Ramos (cell line): Measurements from ENCODE around the gene SMARCAL1.

ENCODE experiments used
- in situ Hi-C: fragments of 300-500 bp; cut with MboI; formaldehyde crosslinking; loops from one replicate; pipeline ENCODE4 v1.14.3; 2022; ENCODE audit warnings: low sequenced_read_pairs; ENCODE audit not compliant: unreplicated experiment

The SMARCAL1 gene

DNA sequence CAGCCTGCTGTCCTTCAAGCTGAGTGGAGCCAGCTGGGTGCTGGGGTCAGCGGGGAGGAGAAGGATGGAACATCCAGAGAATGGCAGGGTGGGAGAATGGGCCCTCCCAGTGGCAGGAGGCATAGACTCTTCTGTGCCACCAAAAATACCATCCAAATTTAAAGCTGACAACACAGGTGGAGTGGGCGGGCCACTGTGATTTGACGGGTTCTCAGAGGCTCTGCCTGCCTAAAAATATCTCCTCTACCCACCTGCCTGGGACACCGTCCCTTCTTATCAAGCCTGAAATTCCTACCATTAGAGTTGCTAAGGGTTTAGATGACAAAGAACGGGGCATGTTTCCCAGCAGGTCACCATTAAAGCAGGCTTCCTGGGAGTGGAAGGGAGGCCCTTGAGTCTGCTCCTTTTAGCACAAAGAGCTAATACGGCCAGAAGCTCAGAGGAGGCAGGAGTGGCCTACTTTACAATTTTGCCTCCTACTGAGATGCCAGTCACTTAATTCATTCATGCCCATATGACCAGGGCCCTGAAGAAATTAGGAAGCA is 20.2 kb upstream of the SMARCAL1 start:
- in situ Hi-C loops = no loop called here

DNA sequence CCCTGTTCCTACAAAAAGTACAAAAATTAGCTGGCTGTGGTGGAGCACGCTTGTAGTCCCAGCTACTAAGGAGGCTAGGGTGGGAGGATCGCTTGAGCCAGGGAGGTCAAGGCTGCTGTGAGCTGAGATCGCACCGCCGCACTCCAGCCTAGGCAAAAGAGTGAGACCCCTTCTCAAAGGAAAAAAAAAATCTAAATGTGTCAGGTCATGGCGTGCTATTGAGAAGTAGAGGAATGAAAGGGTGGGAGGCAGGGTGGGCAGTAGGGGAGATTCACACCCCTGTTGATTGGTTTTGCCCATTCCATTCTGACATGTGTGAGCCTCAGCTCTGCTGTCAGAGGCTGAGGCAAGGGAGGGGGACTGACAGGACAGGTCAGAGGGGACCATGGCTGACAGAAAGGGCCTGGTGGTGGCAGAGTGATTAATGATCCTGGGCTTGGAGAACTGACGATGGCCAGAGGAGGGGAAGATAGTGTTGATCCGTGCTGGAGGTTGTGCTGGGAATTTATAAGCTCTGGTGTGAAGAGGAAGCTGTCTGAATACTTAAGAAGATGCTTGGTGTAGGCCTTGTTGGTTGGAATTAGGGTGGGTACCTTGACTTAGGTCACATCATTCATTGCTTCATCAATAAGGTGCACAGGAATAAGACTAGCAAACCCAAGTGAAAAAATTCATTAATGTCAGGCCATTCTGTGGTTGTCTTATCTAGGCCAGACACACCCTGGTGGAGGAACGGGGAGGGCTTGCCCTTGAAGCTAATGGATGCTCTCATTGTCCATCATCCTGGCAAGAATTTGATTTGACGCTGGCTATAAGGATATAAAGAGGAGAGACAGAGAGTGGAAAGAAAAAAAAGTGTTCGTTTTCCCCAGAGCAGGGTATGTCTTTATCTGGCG is 19.1 kb upstream of the SMARCAL1 start:
- in situ Hi-C loops = no loop called here

DNA sequence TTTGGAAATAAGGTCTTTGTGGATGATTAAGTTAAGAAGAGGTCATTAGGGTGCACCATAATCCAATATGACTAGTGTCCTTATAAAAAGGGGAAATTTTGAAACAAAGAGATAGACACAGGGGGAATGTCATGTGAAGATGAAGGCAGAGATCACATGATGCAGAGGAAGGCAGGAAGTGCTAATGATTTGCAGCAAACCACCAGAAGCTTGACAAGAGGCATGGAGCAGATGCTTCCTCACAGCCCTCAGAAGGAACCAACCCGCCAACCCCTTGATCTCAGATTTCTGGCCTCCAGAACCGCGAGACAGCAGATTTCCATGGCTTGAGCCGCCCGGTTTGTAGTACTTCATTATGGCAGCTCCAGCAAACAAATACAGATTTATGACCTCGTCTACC is 17.4 kb upstream of the SMARCAL1 start:
- in situ Hi-C loops = no loop called here

DNA sequence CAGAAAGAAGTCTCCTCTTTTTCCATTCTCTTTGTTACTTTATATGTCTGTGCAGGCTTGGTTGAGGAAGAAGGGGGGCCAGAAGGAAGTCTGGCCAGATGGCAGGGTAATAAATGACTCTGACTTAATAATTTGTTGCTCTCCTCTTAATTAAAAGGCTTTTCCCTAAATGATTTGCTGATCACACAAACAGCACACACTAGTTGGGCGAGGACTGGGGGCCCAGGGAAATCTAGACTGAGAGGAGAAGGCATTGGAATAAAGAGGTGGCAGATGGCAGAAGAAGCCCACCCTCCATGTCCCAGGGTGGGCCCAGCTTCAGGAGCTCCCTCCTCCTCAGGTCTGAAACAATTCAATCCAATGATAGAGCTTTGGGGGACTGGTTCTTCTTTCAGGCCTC is 12.7 kb upstream of the SMARCAL1 start:
- in situ Hi-C loops = no loop called here

DNA sequence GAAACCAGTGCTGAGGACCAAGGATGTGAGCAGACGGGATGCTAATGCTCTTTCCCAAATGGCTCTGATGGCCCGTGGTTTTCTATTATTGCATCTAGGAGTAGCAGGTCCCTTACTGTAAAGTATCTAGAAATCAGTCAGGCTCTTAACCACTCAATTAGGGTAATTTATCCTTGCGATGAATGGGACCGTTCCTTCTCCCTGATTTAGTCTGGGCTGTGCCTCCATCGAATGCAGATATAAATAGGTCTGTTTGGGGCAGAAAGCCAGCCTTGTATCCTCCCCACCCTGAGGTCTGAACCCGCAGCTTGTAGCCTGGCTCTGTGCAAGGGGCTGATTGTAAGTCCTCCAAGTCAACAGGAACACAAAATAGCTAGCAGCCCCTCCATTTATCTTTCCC is 9.5 kb upstream of the SMARCAL1 start:
- in situ Hi-C loops = no loop called here

DNA sequence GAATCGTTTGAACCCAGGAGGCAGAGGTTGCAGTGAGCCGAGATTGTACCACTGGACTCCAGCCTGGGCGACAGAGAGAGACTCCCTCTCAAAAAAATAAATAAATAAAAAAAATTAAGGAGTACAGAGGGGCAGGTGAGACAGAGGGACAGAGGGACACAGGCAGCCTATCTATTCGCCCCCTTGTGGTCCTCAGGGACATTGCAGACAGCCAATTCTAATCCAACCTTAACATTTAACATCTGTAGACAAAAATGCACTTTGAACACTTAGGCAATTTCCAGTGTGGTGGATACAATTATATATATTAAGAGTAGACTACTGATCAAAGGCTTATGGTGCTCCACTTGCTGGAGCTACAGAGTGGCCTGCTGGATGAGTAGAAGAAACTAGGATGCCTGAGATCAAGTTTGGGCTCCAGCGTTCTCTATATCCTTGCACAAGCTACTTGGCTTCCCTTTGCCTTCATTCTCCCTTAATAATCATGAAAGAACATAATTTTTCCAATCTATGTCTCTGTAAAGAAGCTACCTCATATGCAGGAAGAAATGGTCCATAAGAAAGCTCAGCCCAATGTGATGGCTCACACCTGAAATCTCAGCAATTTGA is 8.2 kb upstream of the SMARCAL1 start:
- in situ Hi-C loops = no loop called here

DNA sequence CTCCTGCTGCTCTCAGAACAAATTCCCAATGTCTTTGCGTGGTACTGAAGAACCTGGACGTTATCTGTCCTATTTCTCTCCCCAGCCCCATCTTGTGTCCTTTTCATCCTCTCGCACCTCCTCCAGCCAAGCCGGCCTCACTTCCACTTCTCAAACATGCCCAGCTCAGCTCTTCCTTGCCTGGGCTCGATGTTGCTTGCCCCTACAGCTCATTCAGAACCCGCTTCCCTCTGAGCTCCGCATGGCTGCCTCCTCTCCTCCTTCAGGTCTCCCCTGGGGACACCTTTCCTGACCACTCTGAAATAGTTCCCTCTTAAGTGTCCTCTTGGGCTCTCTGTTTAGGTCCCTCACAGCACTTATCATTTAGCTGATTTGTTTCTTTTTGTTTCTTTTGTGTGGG is 6.7 kb upstream of the SMARCAL1 start:
- in situ Hi-C loops = no loop called here

DNA sequence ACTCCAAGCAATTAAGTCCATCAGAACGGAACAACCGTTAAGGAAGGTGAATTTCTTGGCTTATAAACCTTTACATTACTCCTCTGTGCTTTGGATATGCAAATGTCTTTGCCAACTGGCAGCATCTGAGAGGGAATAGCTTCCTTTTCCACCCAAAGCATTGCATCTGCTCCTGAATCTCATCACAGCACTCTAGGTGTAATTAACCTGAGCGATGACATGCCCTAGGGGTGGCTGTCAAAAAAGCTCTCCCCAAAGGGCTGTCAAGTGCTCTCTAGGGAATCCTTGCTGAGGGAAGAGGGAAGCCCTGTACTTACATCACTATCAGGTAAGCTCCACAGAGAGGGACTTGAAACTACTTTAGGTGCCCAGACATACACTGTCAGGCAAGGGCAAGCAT is 5.5 kb upstream of the SMARCAL1 start:
- in situ Hi-C loops = no loop called here

DNA sequence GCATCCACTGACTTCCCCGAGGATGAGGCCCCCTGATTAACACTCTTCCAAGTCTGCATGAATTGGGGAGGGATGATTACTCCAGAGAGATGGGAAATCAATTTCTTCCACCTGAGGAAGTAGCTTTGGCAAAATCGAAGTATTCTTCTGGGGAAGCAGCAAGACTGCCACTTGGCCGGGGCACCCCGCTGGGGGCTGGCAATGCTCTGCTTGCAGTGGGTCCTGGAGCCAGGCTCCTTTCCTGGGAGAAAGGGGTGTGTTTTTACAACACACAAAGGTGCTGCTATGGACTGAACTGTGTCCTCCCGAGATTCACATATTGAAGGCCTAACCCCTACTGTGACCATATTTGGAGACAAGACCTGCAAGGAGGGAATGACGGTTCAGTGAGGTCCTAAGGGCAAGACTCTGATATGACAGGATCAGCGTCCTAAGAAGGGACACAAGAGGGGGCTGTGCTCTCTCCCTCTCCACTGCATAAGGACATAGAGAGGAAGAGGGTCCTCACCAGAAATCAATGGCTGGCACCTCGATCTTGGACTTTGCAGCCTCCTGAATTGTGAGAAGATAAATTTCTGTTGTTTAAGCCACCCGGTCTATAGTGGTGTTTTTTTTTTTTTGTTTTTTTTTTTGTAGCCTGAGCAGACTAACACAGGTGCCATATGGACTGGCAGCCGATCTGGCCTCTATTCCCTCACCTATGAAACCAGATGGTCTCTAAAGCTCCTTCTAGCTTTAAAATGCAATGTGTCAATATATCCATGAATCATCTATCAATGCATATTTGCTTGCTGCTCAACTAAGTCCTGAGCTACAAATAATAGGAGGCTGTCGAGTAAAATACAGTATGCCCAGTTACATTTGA is 3.6 kb upstream of the SMARCAL1 start:
- in situ Hi-C loops = no loop called here

DNA sequence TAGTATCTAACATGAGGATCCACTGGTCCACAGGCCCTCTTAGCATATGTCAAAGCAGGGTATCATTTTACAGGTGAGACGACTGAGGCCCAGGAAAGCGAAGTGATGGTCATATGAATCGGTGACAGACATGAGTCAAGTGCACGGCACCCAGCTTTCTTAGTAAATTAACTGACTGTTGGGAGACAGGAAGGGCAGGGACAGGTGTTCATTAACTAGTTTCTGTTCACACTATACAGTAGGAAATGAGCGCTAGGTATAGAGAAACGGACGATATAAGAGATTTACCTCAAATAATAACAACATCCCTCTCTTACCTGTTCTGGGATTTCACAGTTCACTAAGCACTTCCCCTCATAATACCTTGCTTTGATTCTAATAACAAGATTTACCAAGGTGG is 1.7 kb upstream of the SMARCAL1 start:
- in situ Hi-C loops = no loop called here

DNA sequence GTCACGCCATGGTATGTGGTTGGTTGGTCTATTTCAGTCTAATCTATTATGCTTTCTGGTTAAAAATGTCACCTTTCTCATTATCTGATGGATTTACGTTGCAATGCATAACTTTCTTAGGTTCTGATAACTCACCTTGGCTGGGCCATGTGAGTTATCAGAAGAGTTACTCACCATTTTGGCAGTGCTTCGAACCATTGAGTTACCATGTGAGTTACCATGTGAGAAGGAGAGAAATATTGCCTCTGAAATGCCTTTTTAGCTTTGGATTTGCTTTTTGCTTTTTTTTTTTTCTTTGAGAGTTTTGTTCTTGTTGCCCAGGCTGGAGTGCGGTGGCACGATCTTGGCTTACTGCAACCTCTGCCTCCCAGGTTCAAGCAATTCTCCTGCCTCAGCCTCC is 1.6 kb downstream of the SMARCAL1 start:
- in situ Hi-C loops = no loop called here

DNA sequence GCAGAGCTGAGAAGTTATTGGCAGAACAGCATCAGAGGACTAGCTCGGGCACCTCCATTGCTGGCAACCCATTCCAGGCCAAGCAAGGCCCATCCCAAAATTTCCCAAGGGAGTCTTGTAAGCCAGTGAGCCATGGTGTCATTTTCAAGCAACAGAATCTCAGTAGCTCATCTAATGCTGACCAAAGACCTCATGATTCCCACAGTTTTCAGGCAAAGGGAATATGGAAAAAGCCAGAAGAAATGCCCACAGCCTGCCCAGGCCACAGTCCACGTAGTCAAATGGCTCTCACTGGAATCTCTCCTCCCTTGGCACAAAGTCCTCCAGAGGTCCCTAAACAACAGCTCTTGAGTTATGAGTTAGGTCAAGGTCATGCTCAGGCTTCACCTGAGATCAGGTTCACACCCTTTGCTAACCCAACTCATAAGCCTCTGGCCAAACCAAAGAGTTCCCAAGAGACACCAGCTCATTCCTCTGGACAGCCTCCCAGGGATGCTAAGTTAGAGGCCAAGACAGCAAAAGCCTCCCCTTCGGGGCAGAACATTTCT is 2.6 kb downstream of the SMARCAL1 start:
- in situ Hi-C loops = no loop called here

DNA sequence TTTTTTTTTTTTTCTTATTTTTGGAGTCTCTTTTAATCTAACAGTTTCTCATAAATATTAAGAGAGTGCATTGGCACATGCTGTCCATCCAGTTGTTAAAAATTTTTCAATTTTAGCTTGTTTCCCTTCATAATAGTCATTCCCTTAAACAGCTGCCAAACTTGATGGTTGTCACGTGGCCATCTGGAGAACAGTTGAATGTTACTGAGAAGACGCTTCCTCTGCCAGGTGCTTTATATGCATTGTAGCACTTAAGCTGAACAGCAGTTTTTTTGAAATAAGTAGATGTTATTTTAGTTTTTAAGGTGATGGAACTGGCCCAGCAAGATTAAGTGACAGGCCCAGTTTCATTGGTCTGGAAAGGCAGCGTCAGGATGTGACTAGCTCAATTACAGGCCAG is 3.3 kb downstream of the SMARCAL1 start:
- in situ Hi-C loops = no loop called here

DNA sequence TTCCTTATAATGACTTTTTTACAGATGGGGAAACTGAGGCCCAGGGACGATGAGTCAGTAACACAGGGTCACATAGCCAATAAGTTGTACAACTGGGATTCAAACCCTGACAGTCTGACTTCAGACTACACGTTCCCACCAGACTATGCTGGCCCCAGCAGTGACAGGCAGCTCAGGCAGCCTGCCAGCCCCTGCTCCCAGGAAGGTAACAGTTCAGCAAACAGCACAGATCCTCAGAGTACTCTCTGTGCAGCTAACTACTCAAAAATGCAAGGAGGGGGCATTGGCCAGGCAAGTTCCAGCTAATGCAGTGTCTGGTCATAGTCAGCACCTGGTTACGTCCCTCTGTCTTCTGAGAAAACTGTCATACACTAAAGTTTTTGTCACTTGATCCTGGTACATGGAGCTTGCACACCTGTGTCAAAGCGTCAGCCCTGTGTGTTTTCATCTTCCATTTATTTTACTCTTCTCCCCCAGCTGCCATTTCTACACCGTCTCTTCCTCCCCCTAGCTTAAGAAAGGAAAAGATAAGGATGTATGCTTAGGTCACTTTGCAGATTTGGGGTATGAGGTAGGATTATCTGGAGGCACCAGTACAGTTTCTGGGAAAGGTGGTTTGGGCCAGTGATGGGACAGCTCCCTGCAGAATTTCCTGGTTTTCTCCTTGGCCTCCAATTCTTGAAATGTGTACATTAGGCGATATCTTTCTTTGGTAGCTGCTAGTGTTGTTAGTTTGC is 4.5 kb downstream of the SMARCAL1 start:
- in situ Hi-C loops = no loop called here

DNA sequence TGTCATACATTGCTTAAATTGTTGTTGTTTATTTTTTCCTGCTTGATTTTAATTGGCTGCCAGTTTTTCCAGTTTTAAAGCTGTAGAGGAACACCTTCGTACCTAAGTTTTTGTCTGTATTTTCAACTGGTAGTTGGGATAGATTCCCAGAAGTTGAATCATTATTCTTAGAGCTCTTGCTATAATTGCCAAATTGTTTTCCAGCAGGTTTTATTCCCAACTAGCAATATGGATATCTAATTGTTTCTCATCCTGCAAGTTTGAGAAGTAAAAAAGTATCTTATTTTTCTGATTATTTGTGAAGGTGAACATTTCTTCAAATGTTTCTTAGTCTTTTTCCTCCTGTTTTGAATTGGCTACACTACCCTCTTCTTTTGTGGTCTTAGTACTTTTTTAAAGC is 6.7 kb downstream of the SMARCAL1 start:
- in situ Hi-C loops = no loop called here

DNA sequence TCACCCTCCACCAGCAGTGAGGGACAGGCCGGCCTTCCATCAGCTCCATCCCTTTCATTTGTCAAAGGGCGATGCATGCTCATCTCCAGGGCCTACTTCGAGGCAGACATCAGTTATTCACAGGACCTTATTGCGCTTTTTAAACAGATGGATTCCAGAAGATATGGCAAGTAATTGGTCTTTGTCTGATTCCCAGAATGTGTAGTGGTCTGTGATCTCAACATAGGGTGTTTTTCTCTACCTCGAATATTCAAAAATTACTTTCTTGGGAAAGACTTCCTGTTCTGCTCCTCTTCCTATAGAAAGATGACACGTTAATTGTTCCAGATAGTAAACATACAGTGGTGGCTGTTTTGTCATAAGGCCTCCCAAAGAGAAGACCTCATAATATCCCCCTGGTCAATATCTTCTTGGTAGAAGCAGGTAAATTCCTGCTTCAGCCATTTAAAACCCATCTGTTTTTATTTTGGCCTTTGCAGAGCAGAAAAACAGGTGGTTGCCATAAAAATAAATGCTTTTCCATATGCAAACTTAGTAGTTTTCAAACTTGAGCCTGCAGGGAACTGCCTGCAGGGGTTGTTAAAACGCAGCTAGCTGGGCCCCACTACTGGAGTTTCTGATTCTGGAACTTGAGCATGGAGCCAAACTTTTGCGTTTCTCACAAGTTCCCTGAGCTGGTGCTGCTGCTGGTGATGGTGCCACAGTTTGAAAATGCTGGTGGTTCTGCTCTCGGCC is 8.2 kb downstream of the SMARCAL1 start:
- in situ Hi-C loops = no loop called here

DNA sequence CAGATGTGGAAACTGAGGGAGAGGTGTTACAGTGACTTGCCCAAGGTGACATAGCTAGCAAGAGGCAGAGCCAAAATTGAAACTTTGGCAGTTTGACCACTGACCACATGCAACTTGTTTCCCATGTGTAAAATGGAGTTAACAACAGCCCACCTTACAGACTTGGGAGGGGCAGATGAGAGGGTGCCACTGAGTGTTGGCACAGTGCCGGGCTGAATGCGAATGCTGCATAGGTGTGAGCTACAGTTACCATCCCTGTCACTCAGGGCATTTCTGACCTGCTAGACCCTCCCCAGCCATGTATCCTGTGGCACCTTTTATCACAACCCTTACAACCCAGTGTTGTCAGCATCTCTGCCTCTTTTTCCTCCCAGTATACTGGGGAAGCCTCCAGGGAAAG is 10.8 kb downstream of the SMARCAL1 start:
- in situ Hi-C loops = no loop called here

DNA sequence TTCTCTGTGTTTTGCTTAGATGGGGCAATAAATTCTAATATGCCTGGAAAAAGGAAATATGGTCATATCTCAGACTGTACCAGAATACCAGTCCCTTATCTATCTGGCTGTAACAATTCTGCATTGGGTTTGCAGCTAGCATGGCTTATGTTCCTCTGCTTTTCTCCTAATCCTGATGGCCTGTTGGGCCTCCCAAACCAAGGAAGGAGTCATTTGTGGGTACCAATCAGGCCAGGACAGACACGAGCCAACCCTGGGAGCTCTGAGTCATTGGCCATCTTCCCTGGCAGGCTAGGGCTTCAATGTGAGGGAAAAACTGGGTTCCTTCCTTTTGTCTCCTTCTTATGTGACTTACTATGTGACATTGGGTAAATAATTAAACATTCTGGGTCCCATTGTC is 12.0 kb downstream of the SMARCAL1 start:
- in situ Hi-C loops = no loop called here
